ENCODE results near the gene GRID1. TPM values are rescaled to one million over a fixed set of nuclear protein-coding genes. Genes with fewer than 3 reads are reported as not detected.

GRID1 gene
- total and polyA plus RNA-seq, 11 donors = 0.69 to 3.4 (median 1.6) TPM

GRCh38 chr10:85600026-85600743 is 766.4 kb downstream of the GRID1 start:
- DNase-seq (no peak), ATAC-seq (no peak)
- Histone ChIP-seq H3K9me3 (no peaks in the 10 kb centered on the region), H3K4me3 (no peak overlapping the region), H3K27me3 (no peaks in the 10 kb centered on the region), H3K36me3 (no peaks in the 10 kb centered on the region), H3K27ac (no peak overlapping the region), H3K4me1 (no peaks in the 10 kb centered on the region)
- no peak for TF ChIP-seq POLR2A (IDR thresholded peaks at IDR 0.05)
- 64 to 76% (median 72%) methylated on average over 5 of the region's 5 CpGs for WGBS, 4 donors
- intact Hi-C loops (cut with DNase I) = no loop called here

DNA sequence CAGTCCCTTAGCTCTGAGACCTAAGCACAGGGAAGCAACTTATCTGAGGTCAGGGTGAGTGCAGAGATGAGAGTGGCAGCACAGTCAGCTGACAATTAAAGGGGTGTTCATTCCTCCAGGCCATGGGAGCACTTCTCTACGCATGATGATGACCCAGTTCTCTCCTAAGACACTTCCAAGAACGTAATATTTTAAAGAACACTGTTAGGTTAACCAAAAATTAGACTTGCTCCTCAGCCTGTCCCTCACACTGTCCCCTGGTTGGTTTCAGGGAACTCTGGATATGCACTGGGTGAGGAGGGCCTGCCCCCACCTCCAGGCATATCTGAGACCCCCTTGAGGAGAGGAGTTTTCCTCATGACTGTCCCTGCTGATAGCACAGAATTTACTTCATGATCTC is 767.5 kb downstream of the GRID1 start:
- H3K27me3 ChIP-seq = no peaks in the 10 kb centered on the region
- 76 to 91% (median 88%) methylated on average over 2 of the region's 2 CpGs for WGBS, 4 donors
- no peak for TF ChIP-seq POLR2A (IDR thresholded peaks at IDR 0.05)
- TF ChIP-seq, protein P1, sequence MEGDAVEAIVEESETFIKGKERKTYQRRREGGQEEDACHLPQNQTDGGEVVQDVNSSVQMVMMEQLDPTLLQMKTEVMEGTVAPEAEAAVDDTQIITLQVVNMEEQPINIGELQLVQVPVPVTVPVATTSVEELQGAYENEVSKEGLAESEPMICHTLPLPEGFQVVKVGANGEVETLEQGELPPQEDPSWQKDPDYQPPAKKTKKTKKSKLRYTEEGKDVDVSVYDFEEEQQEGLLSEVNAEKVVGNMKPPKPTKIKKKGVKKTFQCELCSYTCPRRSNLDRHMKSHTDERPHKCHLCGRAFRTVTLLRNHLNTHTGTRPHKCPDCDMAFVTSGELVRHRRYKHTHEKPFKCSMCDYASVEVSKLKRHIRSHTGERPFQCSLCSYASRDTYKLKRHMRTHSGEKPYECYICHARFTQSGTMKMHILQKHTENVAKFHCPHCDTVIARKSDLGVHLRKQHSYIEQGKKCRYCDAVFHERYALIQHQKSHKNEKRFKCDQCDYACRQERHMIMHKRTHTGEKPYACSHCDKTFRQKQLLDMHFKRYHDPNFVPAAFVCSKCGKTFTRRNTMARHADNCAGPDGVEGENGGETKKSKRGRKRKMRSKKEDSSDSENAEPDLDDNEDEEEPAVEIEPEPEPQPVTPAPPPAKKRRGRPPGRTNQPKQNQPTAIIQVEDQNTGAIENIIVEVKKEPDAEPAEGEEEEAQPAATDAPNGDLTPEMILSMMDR (IDR thresholded peaks at IDR 0.05) = no peak
- H3K4me3 ChIP-seq = no peak overlapping the region
- intact Hi-C loops (cut with DNase I) = no loop called here
- ATAC-seq (no peak), DNase-seq (no peak)
- H3K36me3 ChIP-seq = no peaks in the 10 kb centered on the region
- H3K27ac ChIP-seq = no peak overlapping the region
- no peaks in the 10 kb centered on the region for H3K4me1 ChIP-seq
- H3K9me3 ChIP-seq = no peaks in the 10 kb centered on the region

- H3K27ac ChIP-seq = no peak overlapping the region
- no peaks in the 10 kb centered on the region for H3K27me3 ChIP-seq
- no peak for TF ChIP-seq POLR2A (IDR thresholded peaks at IDR 0.05)
- TF ChIP-seq, protein P1 (IDR thresholded peaks at IDR 0.05) = no peak
- 83 to 85% (median 85%) methylated on average over 6 of the region's 6 CpGs for WGBS, 4 donors
- ATAC-seq (no peak), DNase-seq (no peak)
- no peak overlapping the region for H3K4me3 ChIP-seq
- no peaks in the 10 kb centered on the region for H3K9me3 ChIP-seq
- intact Hi-C loops (cut with DNase I) = no loop called here
- no peaks in the 10 kb centered on the region for H3K36me3 ChIP-seq
- no peaks in the 10 kb centered on the region for H3K4me1 ChIP-seq
These were observed 767.9 kb downstream of the GRID1 start for GRCh38 chr10:85598646-85599045.

DNA sequence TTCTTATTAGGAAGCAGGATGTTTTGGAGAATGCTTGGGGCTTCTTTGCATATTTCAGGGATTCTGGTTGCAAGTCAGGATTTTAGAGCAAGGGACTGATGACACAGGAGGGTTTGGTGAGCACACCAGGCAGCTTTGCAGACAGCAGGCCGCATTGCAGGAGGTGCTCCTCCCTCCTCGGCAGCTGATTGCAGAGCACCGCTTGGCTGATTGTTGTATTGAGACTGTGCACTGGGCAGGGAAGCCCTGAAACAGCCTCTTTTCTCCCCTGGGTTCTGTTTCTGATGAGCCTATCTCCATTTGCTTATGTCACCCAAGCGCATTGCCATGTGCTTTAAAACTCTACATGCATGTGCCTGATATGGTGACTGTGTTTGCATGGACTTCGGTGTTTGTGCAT is 769.6 kb downstream of the GRID1 start:
- no peak for DNase-seq
- 75 to 81% (median 78%) methylated on average over 5 of the region's 5 CpGs for WGBS, 4 donors

More for the DNA sequence above, 769.6 kb downstream of the GRID1 start:
- no peaks in the 10 kb centered on the region for H3K36me3 ChIP-seq
- no peak overlapping the region for H3K4me3 ChIP-seq
- no peak for ATAC-seq
- no peaks in the 10 kb centered on the region for H3K27me3 ChIP-seq
- H3K4me1 ChIP-seq = no peaks in the 10 kb centered on the region
- H3K27ac ChIP-seq = no peak overlapping the region
- intact Hi-C loops (cut with DNase I) = no loop called here
- TF ChIP-seq POLR2A (IDR thresholded peaks at IDR 0.05) = no peak
- TF ChIP-seq, protein P1 (IDR thresholded peaks at IDR 0.05) = no peak
- no peaks in the 10 kb centered on the region for H3K9me3 ChIP-seq
